ENCODE results near the gene SLC7A8. TPM values are rescaled to one million over a fixed set of nuclear protein-coding genes. Genes with fewer than 3 reads are reported as not detected.

Gene SLC7A8
- total and polyA plus RNA-seq, 2 of the 4 experiments (the other 2 are of a cell fraction): 0.31 TPM; not detected in 1

- H3K79me1 ChIP-seq (ENCODE audit: low read depth in 1 of 2, low read length in 2 of 2): no peaks in the 10 kb centered on the region
- ChIA-PET CTCF (interaction anchor here (1.0 kb wide), 1 partner anchor 64 kb away, joined by 7 read pairs; no protein-coding TSS in a partner anchor), POLR2A (ENCODE audit: unreplicated experiment) (interaction anchor here (0.7 to 1.0 kb wide), 2 partner anchors 54 to 67 kb away, joined by 3 to 8 read pairs; no protein-coding TSS in a partner anchor)
- no peak overlapping the region for H4K5ac ChIP-seq (ENCODE audit: low read depth, low read length)
- H3K27me3 ChIP-seq (ENCODE audit: control insufficient read depth, insufficient read depth, low read length): peaks cover 6% of the 10 kb centered on the region; the same call in 1 of the 2 replicates
- H3K4me3 ChIP-seq (ENCODE audit: insufficient read depth, low read depth, low read length): no peak overlapping the region
- no peak overlapping the region for H3K9ac ChIP-seq (ENCODE audit: low read depth, low read length)
- H4K20me1 ChIP-seq (ENCODE audit: insufficient read depth, low read length): no peaks in the 10 kb centered on the region
- 0 out of 2 replicates have a peak, but pooled peaks cover 3% of the 10 kb centered on the region for H3K4me1 ChIP-seq (ENCODE audit: control insufficient read depth, insufficient read depth, low read length)
- H3K14ac ChIP-seq (replicated peaks; ENCODE audit: low read depth, low read length): no peak overlapping the region
- no peak overlapping the region for H3K4ac ChIP-seq (ENCODE audit: low read depth, low read length)
- ATAC-seq (ENCODE audit: low read depth) (no peak), DNase-seq (no peak)
- no peak overlapping the region for H3K56ac ChIP-seq (ENCODE audit: extremely low read depth, insufficient read depth, low read length)
- H3K23ac ChIP-seq (ENCODE audit: low read depth, low read length): no peak overlapping the region
- dilution Hi-C loops (cut with HindIII; ENCODE audit: low sequenced_read_pairs, unreplicated experiment) (no loop called here), intact Hi-C loops (cut with micrococcal nuclease) (no loop called here), in situ Hi-C loops (cut with MboI; ENCODE audit: low sequenced_read_pairs) (no loop called here)
- no peak overlapping the region for H2BK5ac ChIP-seq (ENCODE audit: low read depth, low read length, poor library complexity, severe bottlenecking)
- H3K9me1 ChIP-seq (ENCODE audit: insufficient read depth, low read length): no peaks in the 10 kb centered on the region
- H2AK5ac ChIP-seq (ENCODE audit: low read depth, low read length): no peak overlapping the region
- no peak overlapping the region for H3K4me2 ChIP-seq (ENCODE audit: low read depth, low read length)
- no peaks in the 10 kb centered on the region for H3K9me3 ChIP-seq (ENCODE audit: control insufficient read depth, insufficient read depth, low read length)
- H2AFZ ChIP-seq (replicated peaks; ENCODE audit: low read length, poor library complexity): peak overlapping the region; percentile 24
- BruUV-seq (replicated peaks): no TSS peak
- no peak overlapping the region for H3K18ac ChIP-seq (ENCODE audit: low read depth, low read length)
- H2AK9ac ChIP-seq (replicated peaks; ENCODE audit: low read depth, low read length, poor library complexity): no peak overlapping the region
- H3K27ac ChIP-seq (ENCODE audit: insufficient read depth, low read length): no peak overlapping the region
- H3K36me3 ChIP-seq (ENCODE audit: control insufficient read depth, insufficient read depth, low read length): no peaks in the 10 kb centered on the region
- H2BK15ac ChIP-seq (ENCODE audit: low read depth, low read length): no peak overlapping the region
- no CpG with 5 or more reads among the region's 8 CpGs for WGBS, 2 experiments (ENCODE audit: extremely low coverage in 2 of 2, insufficient read length in 1 of 2)
- no peak overlapping the region for H2BK20ac ChIP-seq (ENCODE audit: low read depth, low read length)
- no peak overlapping the region for H4K91ac ChIP-seq (ENCODE audit: insufficient read depth, low read depth, low read length)
- no peak overlapping the region for H2BK120ac ChIP-seq (ENCODE audit: low read depth, low read length)
- TF ChIP-seq ELK1 (IDR thresholded peaks at IDR 0.05; ENCODE audit: borderline replicate concordance, low read depth, low read length) (no peak), BHLHE40 (IDR thresholded peaks at IDR 0.05; ENCODE audit: low read depth, low read length) (no peak), CEBPB (IDR thresholded peaks at IDR 0.05; ENCODE audit: low read depth, low read length) (no peak), NFE2L2 (IDR thresholded peaks at IDR 0.05; ENCODE audit: low read depth, low read length) (no peak), CHD1 (IDR thresholded peaks at IDR 0.05; ENCODE audit: low read depth, low read length) (no peak), RAD21 (IDR thresholded peaks at IDR 0.05; ENCODE audit: low read length) (no peak), MAFK (IDR thresholded peaks at IDR 0.05; ENCODE audit: low read depth, low read length) (no peak), USF2 (IDR thresholded peaks at IDR 0.05; ENCODE audit: low read depth, low read length) (no peak), FOS (IDR thresholded peaks at IDR 0.05; ENCODE audit: low read depth, low read length) (no peak)
- no peak overlapping the region for H4K8ac ChIP-seq (ENCODE audit: low read depth in 2 of 2, low read length in 2 of 2)
Observed at GRCh38 chr14:23123419-23123818, 60.0 kb downstream of the SLC7A8 start.

Measured in IMR-90 (cell line).